ENCODE results near the gene DCD. TPM values are rescaled to one million over a fixed set of nuclear protein-coding genes. Genes with fewer than 3 reads are reported as not detected.

The DCD gene
- total and polyA plus RNA-seq, 2 donors (not counting 3 experiments of a cell fraction or from before 2014, with no cell fraction given): not detected

DNA sequence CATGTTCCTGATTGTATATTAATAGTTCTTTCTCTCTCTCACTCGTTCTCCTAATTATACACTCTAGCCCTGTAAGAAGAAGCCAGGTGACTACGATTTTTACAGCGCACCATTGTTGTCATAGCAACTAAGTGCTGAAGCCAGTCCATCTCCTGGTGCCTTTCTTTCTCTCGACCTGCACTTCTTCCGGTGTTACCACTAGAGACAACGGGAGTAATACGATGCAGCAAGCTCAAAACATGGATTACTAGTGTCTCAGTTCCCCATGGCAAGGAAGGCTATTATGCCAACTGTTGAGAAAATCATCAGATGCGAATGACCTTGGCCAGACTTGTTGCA, 40.8 kb upstream of the DCD start:
- ChIA-PET POLR2A (no interaction called here), CTCF (no interaction called here)
- dilution Hi-C loops (cut with MboI; ENCODE audit: extremely low pct_ligation_motif_present, low sequenced_read_pairs): no loop called here
- no peak for FAIRE-seq
- no peak for DNase-seq (ENCODE audit: low read depth, low spot score)
- Histone ChIP-seq H3K27me3 (ENCODE audit: control insufficient read depth in 2 of 2, insufficient read depth in 2 of 2, low read length in 2 of 2) (peaks cover 0 to 6% of the 10 kb centered on the region in 2 experiments), H3K4me2 (ENCODE audit: insufficient read depth, low read length) (no peak overlapping the region), H3K36me3 (ENCODE audit: control insufficient read depth in 2 of 2, extremely low read depth in 1 of 2, insufficient read depth in 2 of 2, low read length in 2 of 2) (no peaks in the 10 kb centered on the region), H3K9me3 (replicated peaks; ENCODE audit: control insufficient read depth, insufficient read depth, low read length) (no peaks in the 10 kb centered on the region), H4K20me1 (replicated peaks; ENCODE audit: control insufficient read depth, extremely low read depth, insufficient read depth, low read length) (no peaks in the 10 kb centered on the region), H3K9me1 (replicated peaks; ENCODE audit: control insufficient read depth, extremely low read depth, insufficient read depth, low read length) (no peaks in the 10 kb centered on the region), H3K9ac (replicated peaks; ENCODE audit: extremely low read depth, insufficient read depth, low read length) (no peak overlapping the region), H3K27ac (ENCODE audit: insufficient read depth, low read depth, low read length) (no peak overlapping the region), H3K4me1 (ENCODE audit: control insufficient read depth, extremely low read depth, insufficient read depth, low read length) (no peaks in the 10 kb centered on the region), H2AFZ (ENCODE audit: low read depth, low read length) (no peak overlapping the region), H3K79me2 (ENCODE audit: control insufficient read depth, insufficient read depth, low read length) (no peaks in the 10 kb centered on the region), H3K4me3 (replicated peaks in 1 of 3; ENCODE audit: insufficient read depth in 1 of 3, low read depth in 1 of 3, low read length in 3 of 3) (no peak overlapping the region)
- no peak for TF ChIP-seq JUN (IDR thresholded peaks at IDR 0.05; ENCODE audit: borderline replicate concordance, insufficient read depth, insufficient read length, low read depth)
- no peak for TF ChIP-seq MYC (IDR thresholded peaks at IDR 0.05; ENCODE audit: low read depth, low read length)
- TF ChIP-seq FOS (IDR thresholded peaks at IDR 0.05; ENCODE audit: borderline replicate concordance, insufficient read depth, low read length): no peak
- TF ChIP-seq GATA2 (IDR thresholded peaks at IDR 0.05; ENCODE audit: insufficient read depth, insufficient read length, low read depth, low read length): no peak
- TF ChIP-seq EZH2 (IDR thresholded peaks at IDR 0.05; ENCODE audit: borderline replicate concordance, low read depth, low read length, severe bottlenecking): no peak
- no peak for TF ChIP-seq POLR2A (IDR thresholded peaks at IDR 0.05; ENCODE audit: low read depth, low read length)
- TF ChIP-seq, protein P1, sequence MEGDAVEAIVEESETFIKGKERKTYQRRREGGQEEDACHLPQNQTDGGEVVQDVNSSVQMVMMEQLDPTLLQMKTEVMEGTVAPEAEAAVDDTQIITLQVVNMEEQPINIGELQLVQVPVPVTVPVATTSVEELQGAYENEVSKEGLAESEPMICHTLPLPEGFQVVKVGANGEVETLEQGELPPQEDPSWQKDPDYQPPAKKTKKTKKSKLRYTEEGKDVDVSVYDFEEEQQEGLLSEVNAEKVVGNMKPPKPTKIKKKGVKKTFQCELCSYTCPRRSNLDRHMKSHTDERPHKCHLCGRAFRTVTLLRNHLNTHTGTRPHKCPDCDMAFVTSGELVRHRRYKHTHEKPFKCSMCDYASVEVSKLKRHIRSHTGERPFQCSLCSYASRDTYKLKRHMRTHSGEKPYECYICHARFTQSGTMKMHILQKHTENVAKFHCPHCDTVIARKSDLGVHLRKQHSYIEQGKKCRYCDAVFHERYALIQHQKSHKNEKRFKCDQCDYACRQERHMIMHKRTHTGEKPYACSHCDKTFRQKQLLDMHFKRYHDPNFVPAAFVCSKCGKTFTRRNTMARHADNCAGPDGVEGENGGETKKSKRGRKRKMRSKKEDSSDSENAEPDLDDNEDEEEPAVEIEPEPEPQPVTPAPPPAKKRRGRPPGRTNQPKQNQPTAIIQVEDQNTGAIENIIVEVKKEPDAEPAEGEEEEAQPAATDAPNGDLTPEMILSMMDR (IDR thresholded peaks at IDR 0.05; ENCODE audit: extremely low read depth in 1 of 2, insufficient read depth in 1 of 2, low read depth in 1 of 2, low read length in 2 of 2): no peak
- TF ChIP-seq POLR2AphosphoS5 (IDR thresholded peaks at IDR 0.05; ENCODE audit: insufficient read depth, low read depth, low read length): no peak
- TF ChIP-seq, protein P2, sequence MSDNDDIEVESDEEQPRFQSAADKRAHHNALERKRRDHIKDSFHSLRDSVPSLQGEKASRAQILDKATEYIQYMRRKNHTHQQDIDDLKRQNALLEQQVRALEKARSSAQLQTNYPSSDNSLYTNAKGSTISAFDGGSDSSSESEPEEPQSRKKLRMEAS (IDR thresholded peaks at IDR 0.05; ENCODE audit: insufficient read depth, insufficient read length): no peak
- intact Hi-C loops (cut with micrococcal nuclease): no loop called here
- no TSS peak for BruUV-seq (replicated peaks)

Data from endothelial cell of umbilical vein (primary cell).